B cell (primary cell): Measurements from ENCODE around the gene NDC1. TPM values are rescaled to one million over a fixed set of nuclear protein-coding genes. Genes with fewer than 3 reads are reported as not detected.
A peak's percentile ranks its signal among the peaks of the same experiment; 100 is the strongest.

Experiments used
- ATAC-seq: fragments of 200-7000 bp; cut with Tn5 transposase; one replicate; pipeline ENCODE4 v1.10.0; 2021; ENCODE audit warnings: low read depth, mild to moderate bottlenecking, moderate number of reproducible peaks, moderate library complexity
- CTCF ChIA-PET: fragments of 350-600 bp; sonication (Branson Sonifier 250); formaldehyde crosslinking; loops from one replicate; lab custom pipeline; 2021; ENCODE audit warnings: antibody characterized with exemption, inconsistent platforms; lab: Charles Lee
- POLR2A ChIA-PET: fragments of 350-600 bp; sonication (Branson Sonifier 250); formaldehyde crosslinking; loops from one replicate; lab custom pipeline; 2021; ENCODE audit warnings: antibody characterized with exemption; lab: Charles Lee
- DNase-seq: peaks from one replicate; pipeline ENCODE4 v3.0.0; 2013
- H2AFZ ChIP-seq: 2 replicates; pipeline ENCODE4 v1.6.1; 2012; ENCODE audit warnings: mild to moderate bottlenecking, low read depth, low read length; ENCODE audit not compliant: insufficient read depth, poor library complexity, severe bottlenecking
- H3K27ac ChIP-seq, 2 donors: 1 replicate in 1 of 2; 2 replicates in 1 of 2; pipeline ENCODE4 v1.5.1; 2012 to 2013; ENCODE audit warnings: low read length in 2 of 2, mild to moderate bottlenecking in 2 of 2, moderate library complexity in 1 of 2
- H3K27me3 ChIP-seq, 4 experiments: fragments of 200-600 bp in 1 of 4; sonication (generic) in 1 of 4; replicated peaks in 1 of 4; 1 replicate in 2 of 4; 2 replicates in 2 of 4; pipeline versions ENCODE4 v1.6.1 to v1.7.0; 2013 to 2016; ENCODE audit warnings: low read length in 3 of 4, mild to moderate bottlenecking in 2 of 4, mixed read lengths in 1 of 4, moderate library complexity in 1 of 4; ENCODE audit not compliant: insufficient read depth in 4 of 4, control insufficient read depth in 3 of 4; ENCODE audit errors: control extremely low read depth in 1 of 4
- H3K36me3 ChIP-seq, 2 experiments: replicated peaks in 1 of 2; 1 replicate in 1 of 2; 2 replicates in 1 of 2; pipeline versions ENCODE4 v1.6.1 to v1.7.1; 2013; ENCODE audit warnings: low read length in 1 of 2; ENCODE audit not compliant: insufficient read depth in 2 of 2, control insufficient read depth in 1 of 2; ENCODE audit errors: control extremely low read depth in 1 of 2, extremely low read depth in 1 of 2
- H3K4me1 ChIP-seq, 2 donors: fragments of 200-600 bp in 1 of 2; sonication (generic) in 1 of 2; 1 replicate in 1 of 2; 2 replicates in 1 of 2; pipeline versions ENCODE4 v1.5.1 to v1.6.1; 2013 to 2017; ENCODE audit warnings: low read length in 2 of 2; ENCODE audit not compliant: control insufficient read depth in 2 of 2, insufficient read depth in 2 of 2
- H3K4me2 ChIP-seq: replicated peaks from 2 replicates; pipeline ENCODE3; 2012; ENCODE audit warnings: mild to moderate bottlenecking, low read depth, low read length; ENCODE audit not compliant: poor library complexity, severe bottlenecking
- H3K4me3 ChIP-seq, 5 experiments: fragments of 200-600 bp in 1 of 5; sonication (generic) in 1 of 5; 1 replicate in 3 of 5; 2 replicates in 2 of 5; pipeline versions ENCODE4 v1.5.1 to v1.7.0; 2011 to 2016; ENCODE audit warnings: low read length in 4 of 5, mild to moderate bottlenecking in 4 of 5, low read depth in 2 of 5, control low read depth in 1 of 5, moderate library complexity in 1 of 5; ENCODE audit not compliant: insufficient read depth in 1 of 5; ENCODE audit errors: control extremely low read depth in 1 of 5, extremely low read depth in 1 of 5
- H3K79me2 ChIP-seq: fragments of 200-600 bp; sonication (generic); one replicate; pipeline ENCODE4 v1.6.0; 2016; ENCODE audit warnings: low read length; ENCODE audit not compliant: control insufficient read depth, insufficient read depth
- H3K9ac ChIP-seq: fragments of 200-600 bp; sonication (generic); 2 replicates; pipeline ENCODE4 v1.6.1; 2017; ENCODE audit warnings: mild to moderate bottlenecking, low read length, moderate library complexity
- H3K9me3 ChIP-seq, 3 donors: one replicate each; pipeline versions ENCODE4 v1.6.1 to v1.7.1; 2013; ENCODE audit warnings: low read length in 2 of 3; ENCODE audit not compliant: control insufficient read depth in 2 of 3, insufficient read depth in 1 of 3; ENCODE audit errors: control extremely low read depth in 1 of 3
- H4K20me1 ChIP-seq: 2 replicates; pipeline ENCODE4 v1.6.0; 2012; ENCODE audit warnings: mild to moderate bottlenecking, low read length; ENCODE audit not compliant: insufficient read depth, control insufficient read depth, poor library complexity, severe bottlenecking
- H3K27ac Mint-ChIP-seq: one replicate; pipeline ENCODE4 v1.8.0; 2021; ENCODE audit warnings: mixed read lengths
- H3K27me3 Mint-ChIP-seq: one replicate; pipeline ENCODE4 v1.8.0; 2021; ENCODE audit warnings: mixed read lengths
- H3K4me1 Mint-ChIP-seq: one replicate; pipeline ENCODE4 v1.8.0; 2021; ENCODE audit warnings: mixed read lengths
- H3K4me3 Mint-ChIP-seq: one replicate; pipeline ENCODE4 v1.8.0; 2021; ENCODE audit warnings: mixed read lengths
- H3K9me3 Mint-ChIP-seq: one replicate; pipeline ENCODE4 v1.8.0; 2022; ENCODE audit warnings: mixed read lengths; ENCODE audit not compliant: insufficient read depth
- CTCF ChIP-seq: fragments of 200-600 bp; IDR thresholded peaks from one replicate; pipeline ENCODE4 v1.8.0; 2022; ENCODE audit warnings: antibody characterized with exemption, mild to moderate bottlenecking
- EZH2 ChIP-seq: IDR thresholded peaks from 2 replicates; pipeline ENCODE4 v1.6.1; 2012; ENCODE audit warnings: borderline replicate concordance, low read depth, mild to moderate bottlenecking, moderate library complexity, low read length; ENCODE audit not compliant: insufficient read depth, poor library complexity, severe bottlenecking
- WGBS: methylation state at CpG from one replicate; pipeline ENCODE4 v1.1.5; 2013; ENCODE audit warnings: missing lambda C conversion rate; ENCODE audit not compliant: insufficient coverage; 5-methylcytosine and 5-hydroxymethylcytosine counted together
- intact Hi-C: fragments of 100-400 bp; cut with micrococcal nuclease; formaldehyde crosslinking; loops from one replicate; pipeline ENCODE4 v1.10.0; 2022
- polyA plus RNA-seq: library from polyadenylated mRNA; depleted of rRNA; stranded (reverse); fragments of >200 nt; gene quantifications from 2 replicates; pipeline ENCODE4 v1.2.3, GENCODE V29; 2012
- total RNA-seq, 2 donors: library from RNA; stranded (reverse); fragments of 120-200 nt in 1 of 2; gene quantifications; 1 replicate in 1 of 2; 2 replicates in 1 of 2; pipeline versions ENCODE4 v1.2.3 to v1.2.4, GENCODE V29; 2013 to 2022

The NDC1 gene
- total and polyA plus RNA-seq, 2 donors (not counting 1 experiment from before 2014, with no cell fraction given): 5.0 to 12.0 TPM

- TF ChIP-seq CTCF (no peak), EZH2 (no peak)
- Histone ChIP-seq H3K4me2 (peak overlapping the region; percentile 81), H4K20me1 (no peaks in the 10 kb centered on the region), H3K36me3 (no peaks in the 10 kb centered on the region), H3K4me3 (peak overlapping the region in 3 of 5 experiments; percentile 47 to 52 (median 49)), H3K27me3 (peaks cover 0 to 49% (median 27%) of the 10 kb centered on the region in 4 experiments), H3K9me3 (peaks cover 0 to 4% (median 2%) of the 10 kb centered on the region in 3 donors), H3K27ac (no peak overlapping the region), H3K79me2 (no peaks in the 10 kb centered on the region), H3K4me1 (peaks cover 11 to 20% of the 10 kb centered on the region in 2 donors), H3K9ac (peak overlapping the region; percentile 53), H2AFZ (peak overlapping the region; percentile 60)
- peak overlapping the region; percentile 78 for H3K4me3 Mint-ChIP-seq
- peaks cover 4% of the 10 kb centered on the region for H3K9me3 Mint-ChIP-seq
- peaks cover 60% of the 10 kb centered on the region for H3K27me3 Mint-ChIP-seq
- ATAC-seq (no peak), DNase-seq (no peak)
- H3K27ac Mint-ChIP-seq: no peak overlapping the region
- 3% methylated on average over 100 of the region's 101 CpGs for WGBS
- POLR2A ChIA-PET: no interaction called here
- H3K4me1 Mint-ChIP-seq: peaks cover 11% of the 10 kb centered on the region
- CTCF ChIA-PET: interaction anchor here (1.5 kb wide), 1 partner anchor 17 kb away, joined by 3 read pairs; no protein-coding TSS in a partner anchor
- intact Hi-C loops: no loop called here
Observed at GRCh38 chr1:53738205-53739108, 99.6 kb downstream of the NDC1 start.
